Measurements from ENCODE around the gene WDR27.

WDR27 gene

DNA sequence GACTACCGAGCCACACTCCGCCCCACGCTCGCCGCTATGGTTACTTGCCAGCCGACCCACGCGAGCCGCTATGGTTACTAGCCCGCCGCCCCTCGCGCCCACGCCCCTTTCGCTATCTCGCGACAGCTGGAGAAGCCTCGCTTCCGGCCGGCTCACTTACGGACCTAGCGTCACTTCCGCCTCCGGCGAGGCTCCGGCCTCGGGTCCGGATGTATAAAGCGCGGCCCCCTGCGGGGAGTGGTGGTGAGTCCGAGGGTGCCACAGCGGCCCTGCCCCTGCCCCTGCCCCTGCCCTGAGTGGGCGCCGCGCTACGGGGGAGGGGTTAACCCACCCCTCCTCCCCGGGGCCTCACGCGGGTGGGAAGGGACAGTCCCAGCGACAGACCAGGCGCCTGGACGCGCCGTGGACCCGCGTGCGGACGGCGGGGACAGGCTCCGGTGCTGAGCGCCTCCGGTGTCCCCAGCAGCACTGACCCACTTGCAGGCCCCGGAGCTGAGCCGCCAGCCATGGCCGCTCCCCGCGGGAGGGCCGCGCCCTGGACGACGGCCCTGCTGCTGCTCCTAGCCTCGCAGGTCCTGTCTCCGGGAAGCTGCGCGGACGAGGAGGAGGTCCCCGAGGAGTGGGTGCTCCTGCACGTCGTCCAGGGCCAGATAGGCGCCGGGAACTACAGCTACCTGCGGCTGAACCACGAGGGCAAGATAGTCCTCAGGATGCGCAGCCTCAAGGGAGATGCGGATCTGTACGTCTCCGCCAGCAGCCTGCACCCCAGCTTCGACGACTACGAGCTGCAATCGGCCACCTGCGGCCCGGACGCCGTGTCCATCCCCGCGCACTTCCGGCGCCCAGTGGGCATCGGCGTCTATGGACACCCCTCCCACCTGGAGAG, at the start of gene WDR27, which contains the start of gene C6orf120:
TSS of gene WDR27 (minus strand) at position 76 of the 886 bp plus-strand sequence. CDS start 13,024 bp downstream, outside the sequence.
TSS of gene C6orf120 (plus strand) at position 173 of the 886 bp plus-strand sequence. CDS start at position 507, 334 bp downstream.
- peak; percentile 96 for DNase-seq (ENCODE audit: low read depth, low spot score)

DNA sequence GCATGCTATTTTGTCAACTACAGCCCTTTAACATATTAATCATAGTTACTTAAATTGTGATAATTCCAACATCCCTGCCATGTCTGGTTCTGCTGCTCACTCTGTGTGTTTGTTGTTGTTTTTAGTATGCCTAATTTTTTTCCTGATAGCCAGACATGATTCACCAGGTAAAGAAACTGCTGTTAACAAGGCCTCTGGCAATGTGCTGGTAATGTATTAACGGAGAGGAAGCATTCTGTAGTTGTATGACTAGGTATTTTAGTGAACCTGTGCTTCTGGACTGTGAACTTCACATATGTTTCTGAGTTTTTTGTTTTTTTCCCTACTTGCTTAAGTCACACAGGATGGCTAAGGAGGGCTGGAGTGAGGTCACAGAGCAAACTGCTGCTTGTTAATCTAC, 44.7 kb upstream of the WDR27 start:
- no peak for DNase-seq (ENCODE audit: low read depth, low spot score)

GRCh38 chr6:169745405-169745804, 43.6 kb upstream of the WDR27 start:
- no peak for DNase-seq (ENCODE audit: low read depth, low spot score)

DNA sequence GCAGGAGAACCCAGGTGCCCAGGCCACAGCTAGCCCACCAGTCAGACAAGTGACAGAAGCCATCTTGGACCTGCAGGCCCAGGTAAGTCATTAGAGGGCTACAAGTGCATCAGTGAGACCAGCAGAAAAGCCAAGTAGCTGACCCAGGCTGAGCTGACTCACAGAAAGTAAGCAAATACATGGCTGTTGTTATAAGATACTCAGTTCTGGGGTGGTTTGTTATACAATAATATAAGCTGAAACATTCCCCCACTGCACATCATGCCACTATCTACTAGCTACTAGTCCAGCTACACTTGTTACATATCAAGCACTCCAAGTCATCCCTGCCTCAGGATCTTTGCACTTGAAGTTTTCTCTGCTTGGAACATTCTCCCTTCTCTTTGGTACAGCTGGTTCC, 39.5 kb upstream of the WDR27 start:
- DNase-seq (ENCODE audit: low read depth, low spot score) = no peak

GRCh38 chr6:169738976-169739529, 37.2 kb upstream of the WDR27 start:
- no peak for DNase-seq (ENCODE audit: low read depth, low spot score)

GRCh38 chr6:169738204-169738975, 36.6 kb upstream of the WDR27 start:
- DNase-seq (ENCODE audit: low read depth, low spot score) = peak; percentile 8

DNA sequence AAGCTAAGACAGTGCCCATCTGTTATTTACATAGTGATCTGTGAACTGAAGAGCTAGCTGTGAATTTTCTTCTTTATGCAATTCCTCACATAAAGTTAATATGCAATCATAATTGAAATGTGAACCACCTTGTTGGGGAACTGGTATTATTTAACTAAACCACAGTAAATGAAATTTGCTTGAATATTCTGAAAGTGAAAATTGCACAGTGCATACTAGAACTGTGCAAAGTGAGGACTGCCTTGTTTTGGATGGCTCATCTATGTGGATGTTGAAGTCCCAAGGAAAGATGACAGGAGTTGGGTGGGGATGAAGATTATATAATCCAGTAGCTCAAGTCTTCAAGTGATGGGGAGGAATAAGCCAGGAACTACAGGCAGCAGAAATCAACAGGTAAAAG, 28.1 kb upstream of the WDR27 start:
- DNase-seq (ENCODE audit: low read depth, low spot score) = no peak

DNA sequence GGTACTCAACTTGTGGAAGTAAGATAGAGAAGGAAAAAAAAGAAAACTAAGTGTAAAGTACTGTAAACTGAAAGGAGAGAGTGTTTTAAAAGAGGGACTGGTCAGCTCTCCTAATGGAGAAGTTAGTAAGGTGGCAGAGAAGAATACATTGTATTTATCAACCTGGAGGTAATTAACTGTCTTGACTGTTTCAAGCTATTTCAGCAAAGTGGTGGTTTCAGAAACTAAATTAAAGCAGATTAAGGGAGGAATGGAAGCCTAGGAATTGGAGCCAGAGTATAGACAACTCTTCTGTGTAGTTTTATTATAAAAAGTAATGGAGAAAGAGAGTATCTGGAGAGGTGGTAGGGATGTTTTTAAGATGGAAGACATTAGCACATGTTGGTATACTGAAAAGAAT, 25.1 kb upstream of the WDR27 start:
- no peak for DNase-seq (ENCODE audit: low read depth, low spot score)

DNA sequence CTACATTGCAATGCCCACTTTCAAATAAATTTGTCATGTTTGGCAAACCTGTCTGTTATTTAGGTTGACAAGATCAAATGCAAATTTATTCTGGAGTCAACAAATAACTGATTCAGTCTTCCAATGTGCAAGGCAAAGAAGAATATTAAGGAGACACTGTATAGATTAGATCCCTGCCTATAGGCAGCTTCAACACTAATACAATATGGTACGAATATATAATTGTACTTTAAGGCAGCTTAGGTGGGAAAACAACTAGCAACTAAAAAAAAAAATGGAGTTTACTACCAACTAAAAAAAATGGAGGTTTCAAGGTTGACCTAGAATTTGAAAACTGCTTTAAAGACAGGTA, 24.2 kb upstream of the WDR27 start:
- no peak for DNase-seq (ENCODE audit: low read depth, low spot score)

GRCh38 chr6:169725125-169726048, 23.6 kb upstream of the WDR27 start:
- peak; percentile 89 for DNase-seq (ENCODE audit: low read depth, low spot score)

DNA sequence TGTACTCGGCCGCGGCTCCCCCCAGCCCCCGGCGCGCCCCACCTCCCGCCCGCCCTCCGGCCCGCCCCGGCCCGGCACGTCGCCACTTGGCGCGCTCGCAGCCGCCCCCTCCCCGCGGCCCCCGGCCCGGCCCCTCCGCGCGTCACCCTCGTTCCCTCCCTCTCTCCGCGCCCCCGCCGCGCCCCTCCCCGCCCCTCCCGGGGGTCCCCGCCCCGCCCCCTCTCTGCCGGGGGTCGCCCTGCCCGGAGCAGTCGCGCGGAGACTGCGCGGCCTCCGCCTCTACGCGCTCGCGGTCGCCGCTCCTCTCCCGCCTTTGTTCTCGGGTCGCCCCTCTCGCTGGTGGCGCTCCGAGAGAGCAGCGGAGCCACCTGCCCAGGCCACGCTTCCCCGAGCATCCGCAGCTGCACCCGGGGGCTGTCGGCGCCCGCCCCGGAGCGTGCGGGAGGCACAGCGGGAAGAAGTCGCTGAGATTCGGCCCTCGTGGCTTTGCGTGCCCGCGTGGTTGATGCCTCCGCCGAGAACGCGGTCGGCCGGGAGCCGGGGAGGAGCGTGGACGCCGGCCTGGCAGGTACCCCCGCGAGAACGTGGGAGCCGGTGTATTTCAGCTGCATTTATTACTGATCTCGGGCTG, 22.8 kb upstream of the WDR27 start, which contains the start of gene PHF10:
TSS of gene PHF10 (minus strand) at position 7 of the 631 bp plus-strand sequence. CDS start 569 bp downstream, outside the sequence.
- DNase-seq (ENCODE audit: low read depth, low spot score) = peak; percentile 72

DNA sequence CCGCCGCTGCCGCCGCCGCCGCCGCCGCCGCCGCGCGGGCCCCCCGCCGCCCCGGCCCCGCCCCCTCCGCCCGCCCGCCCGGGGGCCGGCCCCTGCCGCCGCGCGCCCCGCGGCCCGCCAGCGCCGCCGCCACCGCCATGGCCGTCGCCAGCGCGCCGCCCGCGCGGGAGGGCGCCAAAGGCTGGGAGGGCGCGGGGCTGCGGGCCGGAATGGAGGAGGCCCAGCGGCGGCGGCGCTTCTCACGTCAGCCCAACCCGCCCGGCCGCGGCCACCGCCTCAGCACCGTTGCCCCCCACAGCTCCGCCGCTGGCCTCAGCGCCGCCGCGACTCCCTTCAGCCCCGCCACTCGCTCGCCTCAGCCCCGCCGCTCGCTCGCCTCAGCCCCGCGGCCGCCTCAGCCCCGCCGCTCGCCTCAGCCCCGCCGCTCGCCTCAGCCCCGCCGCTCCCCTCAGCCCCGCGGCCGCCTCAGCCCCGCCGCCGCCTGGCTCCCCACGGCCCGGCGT, 22.2 kb upstream of the WDR27 start:
- DNase-seq (ENCODE audit: low read depth, low spot score) = peak; percentile 21

DNA sequence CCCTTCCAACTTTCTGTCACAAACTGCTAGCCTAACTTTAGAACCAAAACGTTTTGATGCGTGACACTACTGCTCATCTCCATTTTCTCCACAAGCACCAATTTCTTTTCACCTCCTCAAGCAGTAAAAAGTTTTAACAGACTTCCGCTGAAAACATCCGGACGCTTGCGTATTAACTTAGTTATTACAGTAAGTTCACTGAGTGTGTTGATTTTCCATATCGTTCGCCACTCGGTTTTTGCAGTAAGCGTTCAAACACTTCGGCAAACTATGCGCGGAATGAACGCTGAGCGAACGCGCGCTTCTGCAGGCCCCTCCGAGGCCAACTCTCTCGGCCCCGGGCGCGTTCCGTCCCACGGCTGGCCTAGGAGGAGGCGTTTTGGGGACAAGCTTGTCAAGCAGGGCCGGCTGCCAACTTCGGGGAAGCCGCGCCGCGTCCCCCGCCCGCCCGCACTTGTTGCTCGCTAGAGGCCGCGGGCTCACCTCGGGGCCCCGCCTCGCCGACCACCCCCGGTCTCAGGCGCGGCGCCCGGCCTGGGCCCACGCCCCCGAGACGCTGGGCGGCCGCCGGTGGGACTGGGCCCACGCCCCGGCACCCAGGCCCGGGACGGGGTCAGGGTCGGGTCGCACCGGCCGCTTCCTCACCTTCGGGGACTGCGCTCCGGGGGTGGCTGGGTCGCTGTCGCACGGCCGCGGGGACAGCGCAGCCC, 21.5 kb upstream of the WDR27 start:
- peak; percentile 58 for DNase-seq (ENCODE audit: low read depth, low spot score)

DNA sequence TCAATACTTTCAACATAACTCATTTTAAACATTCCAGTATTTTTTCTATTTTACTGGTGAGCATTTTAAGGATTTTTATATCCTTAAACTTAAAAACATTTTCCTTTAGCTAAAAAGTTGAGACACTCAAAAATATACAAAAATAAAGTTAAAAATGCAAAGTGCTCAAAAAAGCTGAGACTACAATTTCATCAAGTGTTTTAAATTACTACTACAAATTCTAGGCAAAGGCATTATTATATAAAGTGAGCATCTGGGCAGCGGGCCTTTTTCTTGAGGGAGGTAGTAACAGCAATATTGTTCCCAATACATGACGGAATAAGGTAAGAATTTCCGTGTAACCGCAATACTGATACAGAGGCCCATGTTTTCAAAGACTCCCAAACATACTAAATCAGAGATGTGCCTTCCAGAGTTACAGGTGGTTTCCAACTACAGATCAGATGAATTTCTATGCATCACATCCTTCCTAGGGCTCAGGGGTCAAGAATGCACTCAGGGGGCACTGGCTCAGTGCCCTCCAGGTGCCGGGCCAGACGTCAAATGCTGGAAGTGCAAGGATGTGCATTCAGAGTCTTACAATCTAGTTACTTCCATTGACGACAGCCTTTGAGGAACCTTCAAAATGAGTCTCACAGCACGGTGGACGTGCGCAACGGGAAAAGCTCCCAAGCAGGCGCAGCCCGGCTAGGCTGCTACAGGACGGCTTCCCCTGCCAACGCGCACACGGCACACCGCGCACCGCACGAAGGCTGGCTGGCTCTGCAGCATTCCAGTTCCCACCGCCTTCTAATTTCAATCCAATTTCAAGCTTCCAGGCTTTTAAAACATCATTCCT, 20.8 kb upstream of the WDR27 start:
- peak; percentile 74 for DNase-seq (ENCODE audit: low read depth, low spot score)

GRCh38 chr6:169720207-169720855, 18.5 kb upstream of the WDR27 start:
- DNase-seq (ENCODE audit: low read depth, low spot score) = no peak

DNA sequence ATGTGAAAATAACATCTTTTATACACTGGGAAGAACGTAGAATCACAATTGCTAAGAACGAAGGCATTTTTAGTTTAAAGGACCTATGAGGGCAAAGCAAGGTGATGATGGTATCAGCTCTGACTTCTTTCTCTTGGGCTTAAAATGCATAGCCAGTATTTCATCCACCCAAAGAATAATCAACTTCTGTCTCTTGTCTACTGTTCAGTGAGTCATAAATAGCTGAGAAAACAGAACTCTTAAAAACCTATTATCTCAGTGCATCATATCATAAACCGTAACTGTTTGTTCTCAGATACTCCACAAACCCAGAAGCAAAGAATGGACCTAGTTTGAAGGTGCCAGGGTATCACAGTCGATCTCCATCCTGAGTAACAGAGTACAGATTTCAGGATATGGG, 17.3 kb upstream of the WDR27 start:
- no peak for DNase-seq (ENCODE audit: low read depth, low spot score)

DNA sequence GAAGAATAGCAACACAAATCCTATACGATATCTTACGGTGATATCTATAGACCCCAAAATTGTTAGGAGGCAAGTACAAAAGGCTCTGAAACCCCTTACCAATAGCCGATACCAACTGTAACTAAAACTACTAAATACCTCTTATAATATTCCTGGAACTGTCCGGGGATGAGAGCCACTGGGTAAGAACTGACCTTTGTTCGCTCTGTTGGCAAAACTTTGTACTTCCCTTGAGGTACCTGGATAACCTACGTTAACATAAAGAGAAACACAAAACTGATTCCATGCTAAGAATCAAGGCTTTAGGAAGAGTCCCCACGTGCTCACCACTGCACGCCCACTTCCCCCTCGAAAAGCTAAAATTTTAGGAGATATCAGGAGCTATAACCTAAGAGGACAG, 12.8 kb upstream of the WDR27 start:
- no peak for DNase-seq (ENCODE audit: low read depth, low spot score)

DNA sequence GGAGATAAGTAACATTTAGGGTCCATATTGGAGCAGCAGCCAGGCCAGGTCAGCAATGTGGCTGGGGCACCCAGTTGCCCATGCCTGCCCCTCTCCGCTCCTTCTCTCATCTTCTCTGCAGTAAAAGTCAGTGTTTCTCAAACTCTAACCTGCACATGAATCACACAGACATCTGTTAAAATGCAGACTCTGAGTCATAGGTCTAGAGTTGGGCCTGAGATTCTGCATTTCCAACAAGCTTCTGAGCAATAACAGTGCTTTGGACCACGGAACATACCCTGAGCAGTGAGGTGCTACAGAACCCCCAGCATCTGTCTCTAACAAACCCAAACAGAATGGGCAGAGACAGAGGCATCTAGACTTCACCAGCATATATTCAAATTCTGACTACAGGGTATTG, 12.3 kb upstream of the WDR27 start:
- DNase-seq (ENCODE audit: low read depth, low spot score) = no peak
